GM23248 (cell line): Measurements from ENCODE around the gene ITGAD. TPM values are rescaled to one million over a fixed set of nuclear protein-coding genes. Genes with fewer than 3 reads are reported as not detected.

ENCODE experiments used
- DNase-seq: peaks from one replicate; pipeline ENCODE4 v3.0.0-alpha.2; 2015
- H2AFZ ChIP-seq: fragments of 200-600 bp; sonication (generic); 2 replicates; pipeline ENCODE4 v1.6.1; 2016; ENCODE audit warnings: antibody characterized with exemption
- H3F3A ChIP-seq: fragments of 200-600 bp; sonication (generic); 2 replicates; pipeline ENCODE4 v1.6.1; 2016; ENCODE audit warnings: mild to moderate bottlenecking, antibody characterized with exemption, mixed run types; ENCODE audit not compliant: insufficient read depth
- H3K27ac ChIP-seq: fragments of 200-600 bp; sonication (generic); 2 replicates; pipeline ENCODE4 v1.5.1; 2016; ENCODE audit warnings: mild to moderate bottlenecking
- H3K27me3 ChIP-seq: fragments of 200-600 bp; sonication (generic); replicated peaks from 2 replicates; pipeline ENCODE4 v1.6.1; 2016; ENCODE audit warnings: mild to moderate bottlenecking; ENCODE audit not compliant: insufficient read depth
- H3K36me3 ChIP-seq: fragments of 200-600 bp; sonication (generic); 2 replicates; pipeline ENCODE4 v1.6.1; 2016; ENCODE audit warnings: low read depth, mild to moderate bottlenecking
- H3K4me1 ChIP-seq: fragments of 200-600 bp; sonication (generic); 2 replicates; pipeline ENCODE4 v1.6.1; 2016; ENCODE audit warnings: mild to moderate bottlenecking; ENCODE audit not compliant: insufficient read depth
- H3K4me2 ChIP-seq: fragments of 200-600 bp; sonication (generic); one replicate; pipeline ENCODE4 v1.6.1; 2016; ENCODE audit warnings: mild to moderate bottlenecking; ENCODE audit not compliant: unreplicated experiment
- H3K4me3 ChIP-seq: fragments of 200-600 bp; sonication (generic); 2 replicates; pipeline ENCODE4 v1.5.1; 2016; ENCODE audit warnings: mild to moderate bottlenecking
- H3K79me2 ChIP-seq: fragments of 200-600 bp; sonication (generic); 2 replicates; pipeline ENCODE4 v1.6.1; 2016; ENCODE audit warnings: mild to moderate bottlenecking; ENCODE audit not compliant: insufficient read depth
- H3K9ac ChIP-seq: fragments of 200-600 bp; sonication (generic); 2 replicates; pipeline ENCODE4 v1.6.1; 2016; ENCODE audit warnings: mild to moderate bottlenecking
- H3K9me2 ChIP-seq: fragments of 200-600 bp; sonication (generic); 2 replicates; pipeline ENCODE4 v1.6.1; 2016; ENCODE audit warnings: mixed run types, mild to moderate bottlenecking, moderate library complexity; ENCODE audit not compliant: insufficient read depth
- H3K9me3 ChIP-seq: fragments of 200-600 bp; sonication (generic); one replicate; pipeline ENCODE4 v1.6.1; 2017; ENCODE audit warnings: low read depth
- H4K20me1 ChIP-seq: fragments of 200-600 bp; sonication (generic); 2 replicates; pipeline ENCODE4 v1.6.0; 2016; ENCODE audit not compliant: insufficient read depth
- EZH2 ChIP-seq: fragments of 200-600 bp; sonication (generic); IDR thresholded peaks from 2 replicates; pipeline ENCODE4 v1.6.1; 2018; ENCODE audit warnings: antibody characterized with exemption, mild to moderate bottlenecking; ENCODE audit not compliant: insufficient read depth, poor library complexity, severe bottlenecking
- EZH2phosphoT487 ChIP-seq: fragments of 200-600 bp; sonication (generic); IDR thresholded peaks from 2 replicates; pipeline ENCODE4 v1.6.1; 2018; ENCODE audit warnings: antibody characterized with exemption, moderate library complexity, mild to moderate bottlenecking, low read depth; ENCODE audit not compliant: insufficient read depth
- WGBS, 2 experiments: methylation state at CpG; one replicate each; pipeline ENCODE4 v1.1.6; 2015 to 2017; ENCODE audit warnings: low lambda C conversion rate in 2 of 2, low coverage in 1 of 2; ENCODE audit errors: missing lambda C conversion rate in 2 of 2; 5-methylcytosine and 5-hydroxymethylcytosine counted together
- in situ Hi-C: fragments of 300-500 bp; cut with MboI; formaldehyde crosslinking; loops from 2 replicates; pipeline ENCODE4 v1.15.0; 2020
- polyA plus RNA-seq: library from polyadenylated mRNA; unstranded; fragments of >200 nt; fragmentation: Nextera tagmentation; extraction: Ambion mirVana; gene quantifications from 2 replicates; pipeline ENCODE4 v1.2.1, GENCODE V29; 2016
- total RNA-seq: library from RNA; depleted of rRNA; stranded (reverse); fragments of >200 nt; shearing (Covaris generic); gene quantifications from 2 replicates; pipeline ENCODE4 v1.2.3, GENCODE V29; 2014

Gene ITGAD
- total and polyA plus RNA-seq, 2 experiments from 2014 or later: not detected

DNA sequence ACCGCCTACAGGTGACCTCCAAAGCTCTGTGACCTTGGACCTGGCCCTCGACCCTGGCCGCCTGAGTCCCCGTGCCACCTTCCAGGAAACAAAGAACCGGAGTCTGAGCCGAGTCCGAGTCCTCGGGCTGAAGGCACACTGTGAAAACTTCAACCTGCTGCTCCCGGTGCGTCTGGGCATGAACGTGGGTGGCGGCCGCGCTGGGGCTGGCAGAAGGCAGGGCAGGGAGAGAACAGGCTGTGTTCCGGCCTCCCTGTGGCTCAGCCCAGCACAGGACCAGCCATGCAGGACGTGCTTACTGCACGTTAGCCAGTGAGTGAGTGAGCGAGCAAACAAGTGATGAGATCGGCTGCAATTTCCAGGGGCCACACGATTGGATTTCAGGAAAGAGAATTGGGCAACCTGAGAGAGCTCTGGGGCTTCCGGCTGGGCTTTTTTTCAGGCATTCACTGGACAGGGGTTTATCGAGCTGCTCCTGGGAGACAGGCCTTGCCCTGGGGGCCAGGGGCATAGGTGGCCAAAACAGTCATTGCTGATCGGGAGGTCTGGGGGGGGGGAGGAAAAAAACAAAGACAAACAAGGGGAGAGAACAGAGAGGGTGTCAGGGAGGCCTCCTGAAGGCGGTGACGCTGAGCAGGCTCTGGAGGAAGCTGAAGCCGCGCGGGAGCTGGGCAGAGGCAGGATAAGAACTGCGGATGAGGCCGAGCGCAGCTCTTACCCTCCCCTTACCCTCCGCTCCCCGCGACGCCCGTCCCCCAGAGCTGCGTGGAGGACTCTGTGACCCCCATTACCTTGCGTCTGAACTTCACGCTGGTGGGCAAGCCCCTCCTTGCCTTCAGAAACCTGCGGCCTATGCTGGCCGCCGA is 21.3 kb upstream of the ITGAD start:
- Histone ChIP-seq H2AFZ (no peak overlapping the region), H3F3A (no peaks in the 10 kb centered on the region), H3K4me2 (no peak overlapping the region), H3K4me1 (no peaks in the 10 kb centered on the region), H3K36me3 (no peaks in the 10 kb centered on the region), H4K20me1 (no peaks in the 10 kb centered on the region), H3K9me2 (no peaks in the 10 kb centered on the region), H3K27me3 (peaks cover 17% of the 10 kb centered on the region), H3K27ac (no peak overlapping the region), H3K9ac (no peak overlapping the region), H3K4me3 (no peak overlapping the region), H3K9me3 (no peaks in the 10 kb centered on the region), H3K79me2 (no peaks in the 10 kb centered on the region)
- no peak for TF ChIP-seq EZH2phosphoT487
- TF ChIP-seq EZH2: no peak
- DNase-seq: no peak
- in situ Hi-C loops: no loop called here
- 59 to 71% methylated on average over 28 to 42 of the region's 42 CpGs for WGBS, 2 experiments

DNA sequence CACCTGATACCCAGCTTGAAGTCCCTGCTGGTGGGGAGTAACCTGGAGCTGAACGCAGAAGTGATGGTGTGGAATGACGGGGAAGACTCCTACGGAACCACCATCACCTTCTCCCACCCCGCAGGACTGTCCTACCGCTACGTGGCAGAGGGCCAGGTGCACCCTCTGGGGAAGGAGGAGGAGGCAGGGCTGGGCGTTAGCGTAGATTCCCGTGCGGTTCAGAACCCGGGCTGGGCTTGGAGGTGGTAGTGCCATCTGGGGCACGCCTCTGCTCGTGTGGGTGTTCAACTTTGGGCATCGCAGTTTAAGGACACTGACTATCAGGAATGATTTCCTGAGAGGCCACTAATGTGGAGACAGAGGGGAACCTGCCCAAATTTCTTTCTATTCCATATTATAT is 19.9 kb upstream of the ITGAD start:
- DNase-seq: no peak
- no peaks in the 10 kb centered on the region for H3K79me2 ChIP-seq
- no peak overlapping the region for H3K27ac ChIP-seq
- WGBS, 2 experiments: 47 to 58% methylated on average over 14 of the region's 14 CpGs
- in situ Hi-C loops: no loop called here
- no peaks in the 10 kb centered on the region for H4K20me1 ChIP-seq
- no peak overlapping the region for H3K9ac ChIP-seq
- H3K4me2 ChIP-seq: no peak overlapping the region
- H3K27me3 ChIP-seq: peaks cover 17% of the 10 kb centered on the region
- H3K4me3 ChIP-seq: no peak overlapping the region
- H3K4me1 ChIP-seq: no peaks in the 10 kb centered on the region
- no peaks in the 10 kb centered on the region for H3K9me3 ChIP-seq
- H3K9me2 ChIP-seq: no peaks in the 10 kb centered on the region
- no peaks in the 10 kb centered on the region for H3K36me3 ChIP-seq
- H2AFZ ChIP-seq: no peak overlapping the region
- TF ChIP-seq EZH2phosphoT487: no peak
- no peak for TF ChIP-seq EZH2
- H3F3A ChIP-seq: no peaks in the 10 kb centered on the region

DNA sequence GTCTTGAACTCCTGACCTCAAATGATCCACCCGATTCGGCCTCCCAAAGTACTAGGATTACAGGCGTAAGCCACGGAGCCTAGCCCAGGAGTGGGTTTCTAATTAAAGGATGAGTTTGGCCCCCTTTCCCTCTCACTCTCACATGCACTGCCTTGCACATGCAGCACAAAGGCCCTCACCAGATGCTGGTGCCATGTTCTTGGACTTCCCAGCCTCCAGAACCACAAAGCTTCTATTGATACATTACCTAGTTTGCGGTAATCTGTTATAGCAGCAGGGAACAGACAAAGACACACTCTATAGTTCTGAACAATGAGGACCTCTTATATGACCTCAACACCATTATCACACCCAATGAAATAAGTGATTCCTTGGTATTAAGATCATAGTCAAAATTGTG is 17.9 kb upstream of the ITGAD start:
- in situ Hi-C loops: no loop called here
- Histone ChIP-seq H3K9ac (no peak overlapping the region), H3K27me3 (peaks cover 17% of the 10 kb centered on the region), H4K20me1 (no peaks in the 10 kb centered on the region), H3K9me2 (no peaks in the 10 kb centered on the region), H2AFZ (no peak overlapping the region), H3K4me2 (no peak overlapping the region), H3K27ac (no peak overlapping the region), H3K9me3 (no peaks in the 10 kb centered on the region), H3K4me3 (no peak overlapping the region), H3K4me1 (no peaks in the 10 kb centered on the region), H3F3A (no peaks in the 10 kb centered on the region), H3K36me3 (no peaks in the 10 kb centered on the region), H3K79me2 (no peaks in the 10 kb centered on the region)
- TF ChIP-seq EZH2 (no peak), EZH2phosphoT487 (no peak)
- 76 to 78% methylated on average over 5 of the region's 5 CpGs for WGBS, 2 experiments
- DNase-seq: no peak

DNA sequence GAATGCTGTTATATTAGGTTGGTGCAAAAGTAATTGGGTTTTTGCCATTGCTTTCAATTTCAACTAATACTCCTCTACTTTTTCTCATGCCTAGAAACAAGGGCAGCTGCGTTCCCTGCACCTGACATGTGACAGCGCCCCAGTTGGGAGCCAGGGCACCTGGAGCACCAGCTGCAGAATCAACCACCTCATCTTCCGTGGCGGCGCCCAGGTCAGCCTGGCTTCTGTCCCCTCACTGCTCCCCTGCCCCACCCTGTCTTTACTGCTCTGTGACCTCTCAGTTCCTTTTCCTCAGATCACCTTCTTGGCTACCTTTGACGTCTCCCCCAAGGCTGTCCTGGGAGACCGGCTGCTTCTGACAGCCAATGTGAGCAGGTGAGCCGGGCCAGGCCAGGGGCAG is 16.4 kb upstream of the ITGAD start:
- Histone ChIP-seq H3K9me2 (no peaks in the 10 kb centered on the region), H3F3A (no peaks in the 10 kb centered on the region), H3K9ac (no peak overlapping the region), H3K4me3 (no peak overlapping the region), H3K4me2 (no peak overlapping the region), H4K20me1 (no peaks in the 10 kb centered on the region), H3K27me3 (peaks cover 17% of the 10 kb centered on the region), H3K4me1 (no peaks in the 10 kb centered on the region), H3K27ac (no peak overlapping the region), H3K36me3 (no peaks in the 10 kb centered on the region), H3K9me3 (no peaks in the 10 kb centered on the region), H3K79me2 (no peaks in the 10 kb centered on the region), H2AFZ (no peak overlapping the region)
- TF ChIP-seq EZH2 (no peak), EZH2phosphoT487 (no peak)
- DNase-seq: no peak
- in situ Hi-C loops: no loop called here
- WGBS, 2 experiments: 59 to 63% methylated on average over 8 of the region's 8 CpGs
